DLD1 (cell line): ENCODE measurements around the gene SYT11.

Experiments
- in situ Hi-C: cut with HindIII; loops from 2 replicates; pipeline ENCODE4 v1.10.0; 2017; ENCODE audit warnings: low sequenced_read_pairs

Gene SYT11

GRCh38 chr1:155934097-155934935 is 74.9 kb downstream of the SYT11 start, which contains the start of gene KHDC4:
Gene KHDC4, minus strand, starts transcription at chr1:155934413. Its CDS starts 40 bp downstream, at chr1:155934373.
- in situ Hi-C loops: no loop called here
